Stimulated activated naive B cell treated with anti-CD40 and anti-IgM and Interleukin-4, amounts not matched to agents 10 μg/mL and 1 μg/mL and 100 μg/mL, for 72 hours (primary cell): ENCODE measurements around the gene KCTD5.
A peak's percentile ranks its signal among the peaks of the same experiment; 100 is the strongest.

ENCODE experiments used
- ATAC-seq, 2 donors: fragments of 150-1000 bp; cut with Tn5 transposase; replicated peaks; 2 replicates each; pipeline ENCODE4 v1.10.0; 2021; ENCODE audit warnings: moderate library complexity in 1 of 2
- DNase-seq: peaks from one replicate; pipeline ENCODE4 v3.0.0; 2021
- H3K27ac Mint-ChIP-seq: one replicate; pipeline ENCODE4 v1.8.0; 2022; ENCODE audit warnings: mild to moderate bottlenecking, mixed read lengths
- H3K27me3 Mint-ChIP-seq, 2 donors: one replicate each; pipeline ENCODE4 v1.8.0; 2022; ENCODE audit warnings: mixed read lengths in 2 of 2
- H3K36me3 Mint-ChIP-seq, 2 donors: one replicate each; pipeline ENCODE4 v1.8.0; 2022; ENCODE audit warnings: mixed read lengths in 2 of 2, mild to moderate bottlenecking in 1 of 2
- H3K4me1 Mint-ChIP-seq, 2 donors: one replicate each; pipeline ENCODE4 v1.8.0; 2022; ENCODE audit warnings: mixed read lengths in 2 of 2, mild to moderate bottlenecking in 1 of 2
- H3K4me3 Mint-ChIP-seq, 2 donors: one replicate each; pipeline ENCODE4 v1.8.0; 2022; ENCODE audit warnings: mild to moderate bottlenecking in 2 of 2, mixed read lengths in 2 of 2, moderate library complexity in 1 of 2
- H3K9me3 Mint-ChIP-seq, 2 donors: one replicate each; pipeline ENCODE4 v1.8.0; 2022; ENCODE audit warnings: mixed read lengths in 2 of 2, mild to moderate bottlenecking in 1 of 2

KCTD5 gene

GRCh38 chr16:2724816-2725348 is 42.6 kb downstream of the KCTD5 start:
- no peak overlapping the region for H3K27ac Mint-ChIP-seq
- no peak overlapping the region for H3K4me3 Mint-ChIP-seq
- peaks cover 12 to 16% of the 10 kb centered on the region in 2 donors for H3K27me3 Mint-ChIP-seq

GRCh38 chr16:2726923-2727322 is 44.6 kb downstream of the KCTD5 start:
- Mint-ChIP-seq H3K27me3 (peaks cover 12 to 16% of the 10 kb centered on the region in 2 donors), H3K4me1 (no peaks in the 10 kb centered on the region), H3K9me3 (no peaks in the 10 kb centered on the region), H3K36me3 (no peaks in the 10 kb centered on the region), H3K4me3 (no peak overlapping the region), H3K27ac (no peak overlapping the region)
- DNase-seq: no peak
- no peak for ATAC-seq

More at GRCh38 chr16:2724816-2725348, 42.6 kb downstream of the KCTD5 start:
- Mint-ChIP-seq H3K4me1 (peaks cover 0 to 9% of the 10 kb centered on the region in 2 donors), H3K9me3 (no peaks in the 10 kb centered on the region), H3K36me3 (no peaks in the 10 kb centered on the region)
- ATAC-seq (no peak), DNase-seq (no peak)

GRCh38 chr16:2728034-2728433 is 45.7 kb downstream of the KCTD5 start:
- Mint-ChIP-seq H3K4me1 (no peaks in the 10 kb centered on the region), H3K9me3 (no peaks in the 10 kb centered on the region), H3K4me3 (no peak overlapping the region), H3K27me3 (peaks cover 12 to 16% of the 10 kb centered on the region in 2 donors), H3K36me3 (no peaks in the 10 kb centered on the region), H3K27ac (no peak overlapping the region)
- no peak for ATAC-seq
- no peak for DNase-seq

- no peaks in the 10 kb centered on the region for H3K36me3 Mint-ChIP-seq
- peaks cover 4 to 5% of the 10 kb centered on the region in 2 donors for H3K27me3 Mint-ChIP-seq
- H3K4me1 Mint-ChIP-seq: no peaks in the 10 kb centered on the region
- no peak overlapping the region for H3K4me3 Mint-ChIP-seq
- ATAC-seq (no peak), DNase-seq (no peak)
- H3K9me3 Mint-ChIP-seq: no peaks in the 10 kb centered on the region
- no peak overlapping the region for H3K27ac Mint-ChIP-seq
These were observed 52.7 kb downstream of the KCTD5 start for GRCh38 chr16:2734844-2735515.

GRCh38 chr16:2736476-2737237 is 54.3 kb downstream of the KCTD5 start:
- Mint-ChIP-seq H3K4me3 (no peak overlapping the region), H3K27me3 (peaks cover 5 to 14% of the 10 kb centered on the region in 2 donors), H3K27ac (no peak overlapping the region), H3K9me3 (no peaks in the 10 kb centered on the region), H3K4me1 (peaks cover 0 to 3% of the 10 kb centered on the region in 2 donors), H3K36me3 (no peaks in the 10 kb centered on the region)
- DNase-seq (no peak), ATAC-seq (no peak)

GRCh38 chr16:2737238-2737605 is 54.9 kb downstream of the KCTD5 start:
- no peak overlapping the region for H3K4me3 Mint-ChIP-seq
- H3K27me3 Mint-ChIP-seq: peaks cover 5 to 14% of the 10 kb centered on the region in 2 donors
- DNase-seq: no peak
- H3K36me3 Mint-ChIP-seq: no peaks in the 10 kb centered on the region
- no peaks in the 10 kb centered on the region for H3K9me3 Mint-ChIP-seq
- H3K4me1 Mint-ChIP-seq: peaks cover 0 to 3% of the 10 kb centered on the region in 2 donors
- ATAC-seq: no peak
- H3K27ac Mint-ChIP-seq: no peak overlapping the region

- H3K27me3 Mint-ChIP-seq: peaks cover 5 to 14% of the 10 kb centered on the region in 2 donors
- no peak for DNase-seq
- H3K27ac Mint-ChIP-seq: peak overlapping the region; percentile 20
- no peaks in the 10 kb centered on the region for H3K36me3 Mint-ChIP-seq
- ATAC-seq: no peak
- H3K9me3 Mint-ChIP-seq: no peaks in the 10 kb centered on the region
- H3K4me1 Mint-ChIP-seq: peaks cover 0 to 3% of the 10 kb centered on the region in 2 donors
- H3K4me3 Mint-ChIP-seq: no peak overlapping the region
These were observed 55.6 kb downstream of the KCTD5 start for GRCh38 chr16:2737895-2738418.

- H3K9me3 Mint-ChIP-seq: no peaks in the 10 kb centered on the region
- ATAC-seq: no peak
These were observed 56.3 kb downstream of the KCTD5 start for GRCh38 chr16:2738615-2739014.

GRCh38 chr16:2739625-2740430 is 57.5 kb downstream of the KCTD5 start:
- Mint-ChIP-seq H3K27me3 (peaks cover 5 to 14% of the 10 kb centered on the region in 2 donors), H3K27ac (no peak overlapping the region), H3K36me3 (no peaks in the 10 kb centered on the region), H3K4me3 (no peak overlapping the region), H3K9me3 (no peaks in the 10 kb centered on the region), H3K4me1 (peaks cover 0 to 3% of the 10 kb centered on the region in 2 donors)
- DNase-seq (no peak), ATAC-seq (no peak)

More at GRCh38 chr16:2738615-2739014, 56.3 kb downstream of the KCTD5 start:
- no peak for DNase-seq
- no peak overlapping the region for H3K27ac Mint-ChIP-seq
- H3K36me3 Mint-ChIP-seq: no peaks in the 10 kb centered on the region
- H3K4me1 Mint-ChIP-seq: peaks cover 0 to 3% of the 10 kb centered on the region in 2 donors
- no peak overlapping the region for H3K4me3 Mint-ChIP-seq
- H3K27me3 Mint-ChIP-seq: peaks cover 5 to 14% of the 10 kb centered on the region in 2 donors

GRCh38 chr16:2740476-2740875 is 58.2 kb downstream of the KCTD5 start:
- Mint-ChIP-seq H3K27ac (no peak overlapping the region), H3K36me3 (no peaks in the 10 kb centered on the region), H3K27me3 (peaks cover 5 to 14% of the 10 kb centered on the region in 2 donors), H3K4me3 (no peak overlapping the region), H3K9me3 (no peaks in the 10 kb centered on the region), H3K4me1 (peaks cover 0 to 3% of the 10 kb centered on the region in 2 donors)
- no peak for ATAC-seq
- DNase-seq: no peak

- H3K4me3 Mint-ChIP-seq: no peak overlapping the region
- DNase-seq: no peak
- H3K27me3 Mint-ChIP-seq: peaks cover 5 to 14% of the 10 kb centered on the region in 2 donors
- peaks cover 0 to 3% of the 10 kb centered on the region in 2 donors for H3K4me1 Mint-ChIP-seq
- H3K36me3 Mint-ChIP-seq: no peaks in the 10 kb centered on the region
- no peak for ATAC-seq
- no peaks in the 10 kb centered on the region for H3K9me3 Mint-ChIP-seq
- H3K27ac Mint-ChIP-seq: no peak overlapping the region
These were observed 58.8 kb downstream of the KCTD5 start for GRCh38 chr16:2741168-2741567.

- H3K4me1 Mint-ChIP-seq: peaks cover 0 to 3% of the 10 kb centered on the region in 2 donors
- ATAC-seq: no peak
- H3K36me3 Mint-ChIP-seq: no peaks in the 10 kb centered on the region
- DNase-seq: no peak
- no peak overlapping the region for H3K4me3 Mint-ChIP-seq
- no peak overlapping the region for H3K27ac Mint-ChIP-seq
- peaks cover 0 to 14% of the 10 kb centered on the region in 2 donors for H3K27me3 Mint-ChIP-seq
- no peaks in the 10 kb centered on the region for H3K9me3 Mint-ChIP-seq
These were observed 60.1 kb downstream of the KCTD5 start for GRCh38 chr16:2742323-2743006.

GRCh38 chr16:2743007-2743810 is 60.9 kb downstream of the KCTD5 start:
- DNase-seq: no peak
- no peak overlapping the region for H3K4me3 Mint-ChIP-seq
- H3K9me3 Mint-ChIP-seq: no peaks in the 10 kb centered on the region
- H3K27ac Mint-ChIP-seq: no peak overlapping the region
- peaks cover 0 to 13% of the 10 kb centered on the region in 2 donors for H3K27me3 Mint-ChIP-seq
- no peak for ATAC-seq
- H3K4me1 Mint-ChIP-seq: peaks cover 0 to 3% of the 10 kb centered on the region in 2 donors
- no peaks in the 10 kb centered on the region for H3K36me3 Mint-ChIP-seq
